Measurements from ENCODE around the gene NOP16. TPM values are rescaled to one million over a fixed set of nuclear protein-coding genes. Genes with fewer than 3 reads are reported as not detected.

The NOP16 gene
- polyA plus RNA-seq, 5 donors, result 24.0 to 36.8 (median 33.2) TPM

Other genes starting within 250 kb of the NOP16 start
- 10 to 100 TPM; 21.5 to 29.1 (median 26.4) TPM for gene SIMC1, start 150.2 kb downstream of the NOP16 start, polyA plus RNA-seq (ENCODE audit: insufficient read depth in 1 of 5, insufficient read length in 5 of 5, low replicate concordance in 1 of 5)
- gene KIAA1191, start 26.8 kb downstream of the NOP16 start, polyA plus RNA-seq (ENCODE audit: insufficient read depth in 1 of 5, insufficient read length in 5 of 5, low replicate concordance in 1 of 5), result 100 to 1,000 TPM; 142 to 174 (median 161) TPM
- gene ARL10, start 23.1 kb downstream of the NOP16 start, polyA plus RNA-seq (ENCODE audit: insufficient read depth in 1 of 5, insufficient read length in 5 of 5, low replicate concordance in 1 of 5), result 10 to 100 TPM; 11.4 to 20.7 (median 16.4) TPM
- gene HIGD2A, start 153 bp upstream of the NOP16 start, polyA plus RNA-seq (ENCODE audit: insufficient read depth in 1 of 5, insufficient read length in 5 of 5, low replicate concordance in 1 of 5), result 100 to 1,000 TPM in 1 of 5 donors, 10 to 100 TPM in 4; 69.4 to 121 (median 89.8) TPM
- gene CLTB, start 27.9 kb upstream of the NOP16 start, polyA plus RNA-seq (ENCODE audit: insufficient read depth in 1 of 5, insufficient read length in 5 of 5, low replicate concordance in 1 of 5), result 10 to 100 TPM; 37.7 to 68.3 (median 45.7) TPM
- gene FAF2, start 59.8 kb upstream of the NOP16 start, polyA plus RNA-seq (ENCODE audit: insufficient read depth in 1 of 5, insufficient read length in 5 of 5, low replicate concordance in 1 of 5), result 10 to 100 TPM; 41.9 to 55.9 (median 51.2) TPM
- 10 to 100 TPM; 31.9 to 54.4 (median 47.2) TPM for gene RNF44, start 148.8 kb upstream of the NOP16 start, polyA plus RNA-seq (ENCODE audit: insufficient read depth in 1 of 5, insufficient read length in 5 of 5, low replicate concordance in 1 of 5)
- under 1 TPM; 0.33 to 0.60 (median 0.40) TPM for gene CDHR2, start 160.7 kb upstream of the NOP16 start, polyA plus RNA-seq (ENCODE audit: insufficient read depth in 1 of 5, insufficient read length in 5 of 5, low replicate concordance in 1 of 5)
- gene GPRIN1, start 221.6 kb upstream of the NOP16 start, polyA plus RNA-seq (ENCODE audit: insufficient read depth in 1 of 5, insufficient read length in 5 of 5, low replicate concordance in 1 of 5), result 1 to 10 TPM in 3 of 5 donors, under 1 TPM in 2; 0.72 to 1.2 (median 1.0) TPM
- gene SNCB, start 241.9 kb upstream of the NOP16 start, polyA plus RNA-seq (ENCODE audit: insufficient read depth in 1 of 5, insufficient read length in 5 of 5, low replicate concordance in 1 of 5), result under 1 TPM; 0.19 to 0.77 (median 0.45) TPM
- under 1 TPM in 2 of 5 donors, not detected in 3; 0.05 to 0.08 TPM for gene EIF4E1B, start 242.1 kb upstream of the NOP16 start, polyA plus RNA-seq (ENCODE audit: insufficient read depth in 1 of 5, insufficient read length in 5 of 5, low replicate concordance in 1 of 5)